Fibroblast of lung (primary cell): ENCODE results near the gene CLP1. TPM values are rescaled to one million over a fixed set of nuclear protein-coding genes. Genes with fewer than 3 reads are reported as not detected.
A peak's percentile ranks its signal among the peaks of the same experiment; 100 is the strongest.

Experiments used
- DNase-seq, 2 donors: peaks; one replicate each; pipeline versions ENCODE4 v3.0.0 to v3.0.0-alpha.2; 2010; ENCODE audit warnings: low read depth in 2 of 2
- H2AFZ ChIP-seq: 2 replicates; pipeline ENCODE4 v1.5.1; 2012; ENCODE audit warnings: low read length, control low read depth, inconsistent platforms
- H3K27ac ChIP-seq: 2 replicates; pipeline ENCODE4 v1.5.1; 2011; ENCODE audit warnings: low read length, control low read depth; ENCODE audit not compliant: insufficient read depth
- H3K27me3 ChIP-seq: 2 replicates; pipeline ENCODE4 v1.5.1; 2011; ENCODE audit warnings: mild to moderate bottlenecking, low read length; ENCODE audit not compliant: control insufficient read depth, insufficient read depth
- H3K36me3 ChIP-seq: 2 replicates; pipeline ENCODE4 v1.5.1; 2011; ENCODE audit warnings: low read length; ENCODE audit not compliant: control insufficient read depth, insufficient read depth
- H3K4me1 ChIP-seq: 2 replicates; pipeline ENCODE4 v1.5.1; 2011; ENCODE audit warnings: low read length; ENCODE audit not compliant: control insufficient read depth, insufficient read depth; ENCODE audit errors: extremely low read depth
- H3K4me2 ChIP-seq: 2 replicates; pipeline ENCODE4 v1.5.1; 2011; ENCODE audit warnings: low read length, control low read depth; ENCODE audit not compliant: insufficient read depth; ENCODE audit errors: extremely low read depth
- H3K4me3 ChIP-seq, 4 experiments: fragments of 200-600 bp in 1 of 4; sonication (generic) in 1 of 4; replicated peaks in 1 of 4; 2 replicates each; pipeline ENCODE4 v1.5.1; 2011 to 2016; ENCODE audit warnings: low read length in 4 of 4, low read depth in 3 of 4, mild to moderate bottlenecking in 3 of 4, control low read depth in 2 of 4, inconsistent platforms in 1 of 4, mixed read lengths in 1 of 4; ENCODE audit not compliant: insufficient read depth in 1 of 4; ENCODE audit errors: control extremely low read depth in 1 of 4
- H3K79me2 ChIP-seq: 2 replicates; pipeline ENCODE4 v1.5.1; 2012; ENCODE audit warnings: mild to moderate bottlenecking, low read length, inconsistent platforms; ENCODE audit not compliant: control insufficient read depth, insufficient read depth
- H3K9ac ChIP-seq: 2 replicates; pipeline ENCODE4 v1.5.1; 2011; ENCODE audit warnings: mild to moderate bottlenecking, low read length, control low read depth; ENCODE audit not compliant: insufficient read depth
- H3K9me3 ChIP-seq: 2 replicates; pipeline ENCODE4 v1.5.1; 2012; ENCODE audit warnings: low read depth, low read length; ENCODE audit not compliant: control insufficient read depth, insufficient read depth
- H4K20me1 ChIP-seq: 2 replicates; pipeline ENCODE4 v1.5.1; 2011; ENCODE audit warnings: low read length; ENCODE audit not compliant: control insufficient read depth, insufficient read depth; ENCODE audit errors: extremely low read depth
- EZH2 ChIP-seq: IDR thresholded peaks from 2 replicates; pipeline ENCODE4 v1.5.1; 2012; ENCODE audit warnings: low read length, control low read depth, mild to moderate bottlenecking; ENCODE audit errors: missing control alignments
- polyA plus RNA-seq, 2 donors: library from polyadenylated mRNA; depleted of rRNA in 1 of 2; stranded (reverse) in 1 of 2; unstranded in 1 of 2; fragments of >200 nt; gene quantifications; 2 replicates each; pipeline ENCODE4 v1.2.1, GENCODE V29; 2011 to 2012; ENCODE audit warnings: missing spikeins in 1 of 2
- total RNA-seq: library from RNA; depleted of rRNA; stranded (reverse); fragments of >200 nt; gene quantifications from 2 replicates; pipeline ENCODE4 v1.2.1, GENCODE V29; 2014
- TF ChIP-seq, protein P1 (sequence below), 2 donors: IDR thresholded peaks in 1 of 2; conservative IDR thresholded peaks in 1 of 2; 1 replicate in 1 of 2; 2 replicates in 1 of 2; pipeline ENCODE4 v1.5.1; 2011 to 2012; ENCODE audit warnings: low read length in 2 of 2, control low read depth in 1 of 2, inconsistent platforms in 1 of 2, low read depth in 1 of 2, mild to moderate bottlenecking in 1 of 2

Gene CLP1
- total and polyA plus RNA-seq, 2 donors (not counting 1 experiment from before 2014, with no cell fraction given): 13.2 to 24.1 TPM

DNA sequence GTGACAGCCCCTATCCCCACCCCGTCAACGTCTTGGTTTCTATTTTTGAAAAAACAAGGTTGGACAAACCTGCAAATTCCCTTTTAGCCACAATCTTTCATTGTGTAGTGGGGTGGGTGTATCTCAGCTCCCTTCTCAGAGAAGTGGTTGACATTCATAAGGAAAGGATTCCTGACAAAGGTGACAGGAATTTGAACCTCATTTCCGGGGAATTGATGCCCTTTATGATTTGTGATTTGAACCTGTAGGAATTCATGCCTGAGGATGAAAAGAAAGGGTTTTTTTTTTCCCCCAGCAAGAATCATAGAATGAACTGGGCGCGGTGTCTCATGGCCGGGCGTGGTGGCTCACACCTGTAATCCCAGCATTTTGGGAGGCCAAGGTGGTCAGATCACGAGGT is 22.3 kb upstream of the CLP1 start:
- no peak overlapping the region for H3K9ac ChIP-seq
- H3K27me3 ChIP-seq: peaks cover 12% of the 10 kb centered on the region
- H2AFZ ChIP-seq: no peak overlapping the region
- no peak for TF ChIP-seq EZH2
- TF ChIP-seq, protein P1, sequence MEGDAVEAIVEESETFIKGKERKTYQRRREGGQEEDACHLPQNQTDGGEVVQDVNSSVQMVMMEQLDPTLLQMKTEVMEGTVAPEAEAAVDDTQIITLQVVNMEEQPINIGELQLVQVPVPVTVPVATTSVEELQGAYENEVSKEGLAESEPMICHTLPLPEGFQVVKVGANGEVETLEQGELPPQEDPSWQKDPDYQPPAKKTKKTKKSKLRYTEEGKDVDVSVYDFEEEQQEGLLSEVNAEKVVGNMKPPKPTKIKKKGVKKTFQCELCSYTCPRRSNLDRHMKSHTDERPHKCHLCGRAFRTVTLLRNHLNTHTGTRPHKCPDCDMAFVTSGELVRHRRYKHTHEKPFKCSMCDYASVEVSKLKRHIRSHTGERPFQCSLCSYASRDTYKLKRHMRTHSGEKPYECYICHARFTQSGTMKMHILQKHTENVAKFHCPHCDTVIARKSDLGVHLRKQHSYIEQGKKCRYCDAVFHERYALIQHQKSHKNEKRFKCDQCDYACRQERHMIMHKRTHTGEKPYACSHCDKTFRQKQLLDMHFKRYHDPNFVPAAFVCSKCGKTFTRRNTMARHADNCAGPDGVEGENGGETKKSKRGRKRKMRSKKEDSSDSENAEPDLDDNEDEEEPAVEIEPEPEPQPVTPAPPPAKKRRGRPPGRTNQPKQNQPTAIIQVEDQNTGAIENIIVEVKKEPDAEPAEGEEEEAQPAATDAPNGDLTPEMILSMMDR (conservative IDR thresholded peaks at IDR 0.05 in 1 of 2, IDR thresholded peaks at IDR 0.05 in 1 of 2; ENCODE audit: low read depth in 1 of 2, low read length in 2 of 2): no peak
- H3K4me1 ChIP-seq: peaks cover 3% of the 10 kb centered on the region
- no peak overlapping the region for H3K4me2 ChIP-seq
- no peaks in the 10 kb centered on the region for H4K20me1 ChIP-seq
- peaks cover 21% of the 10 kb centered on the region for H3K79me2 ChIP-seq
- no peak overlapping the region for H3K4me3 ChIP-seq
- DNase-seq: no peak
- no peak overlapping the region for H3K27ac ChIP-seq
- H3K36me3 ChIP-seq: no peaks in the 10 kb centered on the region
- no peaks in the 10 kb centered on the region for H3K9me3 ChIP-seq

DNA sequence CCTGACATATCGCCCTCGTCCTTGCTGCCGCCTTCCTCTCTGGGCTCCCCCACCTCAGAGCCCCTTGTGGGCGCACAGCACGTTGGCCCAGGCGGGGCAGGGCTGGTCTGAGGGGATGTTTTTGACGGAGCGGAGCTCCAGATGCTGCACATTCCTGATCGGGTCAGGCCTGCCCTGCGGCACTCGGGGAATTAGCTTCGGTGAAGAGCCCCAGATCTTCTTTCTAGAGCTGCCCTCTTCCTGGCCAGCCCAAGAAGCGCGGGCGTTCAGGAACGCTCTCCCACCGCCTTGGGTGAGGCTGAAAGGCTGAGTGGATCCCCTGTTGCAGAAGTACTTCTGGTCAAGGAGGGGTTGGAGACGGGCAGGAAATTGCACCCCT is 19.9 kb upstream of the CLP1 start:
- Histone ChIP-seq H3K4me1 (peaks cover 12% of the 10 kb centered on the region), H4K20me1 (no peaks in the 10 kb centered on the region), H3K36me3 (no peaks in the 10 kb centered on the region), H3K27me3 (peaks cover 6% of the 10 kb centered on the region), H3K4me3 (peak overlapping the region; percentile 86 to 93 (median 89)), H3K9me3 (no peaks in the 10 kb centered on the region), H3K4me2 (peak overlapping the region; percentile 95), H3K9ac (no peak overlapping the region), H3K27ac (peak overlapping the region; percentile 93), H2AFZ (peak overlapping the region; percentile 94), H3K79me2 (peaks cover 33% of the 10 kb centered on the region)
- no peak for DNase-seq
- TF ChIP-seq, protein P1 (conservative IDR thresholded peaks at IDR 0.05 in 1 of 2, IDR thresholded peaks at IDR 0.05 in 1 of 2; ENCODE audit: low read depth in 1 of 2, low read length in 2 of 2): no peak
- no peak for TF ChIP-seq EZH2

DNA sequence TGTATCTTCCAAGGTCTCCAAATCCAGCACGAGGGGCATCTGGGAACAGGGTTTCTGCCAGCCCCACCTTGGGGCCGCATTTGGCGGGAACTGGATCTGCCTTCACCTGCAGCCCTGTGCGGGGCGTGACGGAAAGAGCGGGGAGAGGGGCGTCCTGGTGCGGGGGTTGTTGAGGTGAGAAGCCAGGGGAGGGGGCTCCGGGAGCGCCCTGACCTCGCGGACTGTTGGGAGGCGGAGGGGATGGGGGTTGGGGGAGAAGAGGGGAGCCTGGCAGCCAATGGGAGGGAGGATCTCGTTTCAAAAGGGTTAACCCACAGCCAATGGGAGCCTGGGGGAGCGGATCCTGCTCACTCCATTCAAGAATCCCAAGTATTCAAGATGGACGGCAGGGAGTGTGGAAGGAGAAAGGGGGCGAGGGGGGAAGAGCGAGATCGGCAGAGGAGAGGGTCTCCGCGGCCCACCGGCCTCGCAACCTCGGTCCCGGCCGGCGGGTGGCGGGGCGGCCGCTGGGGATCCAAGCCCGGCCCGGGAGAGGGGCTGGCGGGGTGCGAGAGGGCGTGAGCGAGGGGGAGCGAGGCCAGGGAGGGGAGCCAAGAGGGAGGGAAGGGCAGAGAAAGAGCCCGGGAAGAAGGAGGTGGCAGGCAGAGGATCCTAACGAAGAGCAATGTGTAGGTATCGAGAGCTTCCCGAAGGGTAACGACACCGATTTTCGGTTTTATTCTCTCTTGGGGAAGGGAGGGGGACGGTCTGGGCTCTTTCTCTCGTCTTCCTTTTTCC is 19.4 kb upstream of the CLP1 start:
- H3K79me2 ChIP-seq: peaks cover 34% of the 10 kb centered on the region
- H3K27me3 ChIP-seq: peaks cover 6% of the 10 kb centered on the region

More for the DNA sequence above, 19.4 kb upstream of the CLP1 start:
- H2AFZ ChIP-seq: peak overlapping the region; percentile 94
- H4K20me1 ChIP-seq: no peaks in the 10 kb centered on the region
- DNase-seq: peak; percentile 84 to 85
- peak overlapping the region; percentile 86 to 93 (median 89) for H3K4me3 ChIP-seq
- peaks cover 12% of the 10 kb centered on the region for H3K4me1 ChIP-seq
- H3K36me3 ChIP-seq: no peaks in the 10 kb centered on the region
- H3K4me2 ChIP-seq: peak overlapping the region; percentile 99
- peak overlapping the region; percentile 93 for H3K27ac ChIP-seq
- H3K9ac ChIP-seq: peak overlapping the region; percentile 86
- TF ChIP-seq, protein P1 (conservative IDR thresholded peaks at IDR 0.05 in 1 of 2, IDR thresholded peaks at IDR 0.05 in 1 of 2; ENCODE audit: low read depth in 1 of 2, low read length in 2 of 2): no peak
- no peak for TF ChIP-seq EZH2
- no peaks in the 10 kb centered on the region for H3K9me3 ChIP-seq
